Cardiac muscle cell (in vitro differentiated cells and primary cell): Measurements from ENCODE around the gene TST. TPM values are rescaled to one million over a fixed set of nuclear protein-coding genes. Genes with fewer than 3 reads are reported as not detected.

Experiments used
- DNase-seq, 2 donors: peaks; one replicate each; pipeline versions ENCODE4 v3.0.0 to v3.0.0-alpha.2; 2010 to 2017; ENCODE audit warnings: low read depth in 1 of 2, low spot score in 1 of 2
- H3K27ac ChIP-seq: fragments of 200-600 bp; sonication (generic); 2 replicates; pipeline ENCODE4 v1.5.1; 2016
- H3K27me3 ChIP-seq: fragments of 200-600 bp; sonication (generic); 2 replicates; pipeline ENCODE4 v1.6.0; 2016; ENCODE audit warnings: control low read depth
- H3K36me3 ChIP-seq: fragments of 200-600 bp; sonication (generic); 2 replicates; pipeline ENCODE4 v1.5.1; 2016; ENCODE audit warnings: control low read depth
- H3K4me1 ChIP-seq: fragments of 200-600 bp; sonication (generic); 2 replicates; pipeline ENCODE4 v1.8.1; 2017; ENCODE audit warnings: low read depth, mild to moderate bottlenecking, mixed run types
- H3K4me3 ChIP-seq: fragments of 200-600 bp; sonication (generic); 2 replicates; pipeline ENCODE4 v1.5.1; 2016; ENCODE audit warnings: mild to moderate bottlenecking
- H3K9me3 ChIP-seq: fragments of 200-600 bp; sonication (generic); 2 replicates; pipeline ENCODE4 v1.5.1; 2017; ENCODE audit warnings: low read depth, mild to moderate bottlenecking, control low read depth
- CTCF ChIP-seq: IDR thresholded peaks from 2 replicates; pipeline ENCODE4 v1.5.1; 2012; ENCODE audit warnings: low read depth, mild to moderate bottlenecking, low read length
- polyA plus RNA-seq: library from polyadenylated mRNA; unstranded; fragments of >200 nt; fragmentation: Nextera tagmentation; extraction: Ambion mirVana; gene quantifications from 2 replicates; pipeline ENCODE4 v1.2.1, GENCODE V29; 2016
- total RNA-seq: library from RNA; depleted of rRNA; stranded (reverse); fragments of >200 nt; gene quantifications from 2 replicates; pipeline ENCODE4 v1.2.3, GENCODE V29; 2016

Gene TST
- total and polyA plus RNA-seq, 2 experiments from 2014 or later = 36.2 to 63.8 TPM

- H3K9me3 ChIP-seq = no peaks in the 10 kb centered on the region
- no peak for DNase-seq
- no peak overlapping the region for H3K4me3 ChIP-seq
These were observed 6.9 kb downstream of the TST start for GRCh38 chr22:37012262-37012904.

DNA sequence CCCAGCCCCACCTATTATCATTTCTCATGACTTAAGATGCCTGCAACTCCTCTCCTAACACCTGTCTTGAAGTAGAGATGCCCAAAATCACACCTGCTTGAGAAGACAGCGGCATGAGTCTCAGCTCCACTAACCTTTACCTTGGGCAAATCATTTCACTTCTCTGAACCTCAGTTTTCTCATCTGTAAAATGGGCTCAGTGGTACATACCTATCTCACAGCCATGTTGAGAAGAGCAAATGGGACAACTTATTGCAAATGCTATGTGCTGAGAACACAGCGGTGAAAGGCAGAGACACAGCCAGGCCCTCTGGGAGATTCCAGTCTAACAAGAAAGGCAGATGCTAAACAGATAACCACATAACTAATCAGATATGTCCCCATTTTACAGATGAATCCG lies 7.8 kb downstream of the TST start:
- Histone ChIP-seq H3K27me3 (no peaks in the 10 kb centered on the region), H3K4me3 (no peak overlapping the region), H3K4me1 (no peaks in the 10 kb centered on the region), H3K36me3 (no peaks in the 10 kb centered on the region), H3K9me3 (no peaks in the 10 kb centered on the region), H3K27ac (no peak overlapping the region)
- no peak for DNase-seq
- TF ChIP-seq CTCF = no peak

More at GRCh38 chr22:37012262-37012904, 6.9 kb downstream of the TST start:
- Histone ChIP-seq H3K27ac (no peak overlapping the region), H3K27me3 (no peaks in the 10 kb centered on the region), H3K36me3 (no peaks in the 10 kb centered on the region), H3K4me1 (no peaks in the 10 kb centered on the region)
- TF ChIP-seq CTCF = no peak

GRCh38 chr22:37010976-37011375 lies 8.3 kb downstream of the TST start:
- H3K4me3 ChIP-seq = no peak overlapping the region
- TF ChIP-seq CTCF = no peak
- no peaks in the 10 kb centered on the region for H3K9me3 ChIP-seq
- no peaks in the 10 kb centered on the region for H3K36me3 ChIP-seq
- no peaks in the 10 kb centered on the region for H3K4me1 ChIP-seq
- H3K27ac ChIP-seq = no peak overlapping the region
- DNase-seq = no peak
- no peaks in the 10 kb centered on the region for H3K27me3 ChIP-seq

- no peaks in the 10 kb centered on the region for H3K4me1 ChIP-seq
- no peaks in the 10 kb centered on the region for H3K36me3 ChIP-seq
- no peak overlapping the region for H3K27ac ChIP-seq
- no peaks in the 10 kb centered on the region for H3K9me3 ChIP-seq
- TF ChIP-seq CTCF = no peak
- H3K4me3 ChIP-seq = no peak overlapping the region
- no peak for DNase-seq
- no peaks in the 10 kb centered on the region for H3K27me3 ChIP-seq
These were observed 9.1 kb downstream of the TST start for GRCh38 chr22:37010174-37010573.

GRCh38 chr22:37009490-37009889 lies 9.8 kb downstream of the TST start:
- Histone ChIP-seq H3K4me3 (no peak overlapping the region), H3K36me3 (no peaks in the 10 kb centered on the region), H3K4me1 (no peaks in the 10 kb centered on the region), H3K27ac (no peak overlapping the region), H3K9me3 (no peaks in the 10 kb centered on the region), H3K27me3 (no peaks in the 10 kb centered on the region)
- no peak for TF ChIP-seq CTCF
- DNase-seq = no peak
